Lung (tissue), 12 donors: ENCODE results near the gene DDX41. TPM values are rescaled to one million over a fixed set of nuclear protein-coding genes. Genes with fewer than 3 reads are reported as not detected.

Source experiments
- ATAC-seq: fragments of 200-7000 bp; cut with Tn5 transposase; one replicate; pipeline ENCODE4 v1.9.1; 2020; ENCODE audit warnings: moderate number of reproducible peaks; ENCODE audit not compliant: insufficient read depth, low FRiP score
- DNase-seq, 3 donors: peaks; one replicate each; pipeline ENCODE4 v3.0.0-alpha.2; 2013 to 2017
- H3K27ac ChIP-seq, 2 donors: one replicate each; pipeline ENCODE4 v1.5.1; 2013; ENCODE audit warnings: mild to moderate bottlenecking in 2 of 2, moderate library complexity in 2 of 2, control low read depth in 1 of 2, inconsistent platforms in 1 of 2, low read depth in 1 of 2, low read length in 1 of 2
- H3K27me3 ChIP-seq, 3 donors: one replicate each; pipeline ENCODE4 v1.5.1; 2013; ENCODE audit warnings: low read length in 2 of 3; ENCODE audit not compliant: control insufficient read depth in 3 of 3, insufficient read depth in 3 of 3
- H3K36me3 ChIP-seq, 4 donors: one replicate each; pipeline ENCODE4 v1.5.1; 2013; ENCODE audit warnings: low read length in 4 of 4, mild to moderate bottlenecking in 1 of 4, moderate library complexity in 1 of 4; ENCODE audit not compliant: control insufficient read depth in 4 of 4, insufficient read depth in 4 of 4
- H3K4me1 ChIP-seq, 5 donors: one replicate each; pipeline ENCODE4 v1.5.1; 2013; ENCODE audit warnings: low read length in 5 of 5, mild to moderate bottlenecking in 2 of 5, moderate library complexity in 1 of 5; ENCODE audit not compliant: control insufficient read depth in 5 of 5, insufficient read depth in 5 of 5
- H3K4me3 ChIP-seq: one replicate; pipeline ENCODE4 v1.5.1; 2013; ENCODE audit warnings: mild to moderate bottlenecking, control low read depth, moderate library complexity
- H3K9ac ChIP-seq, 2 donors: one replicate each; pipeline ENCODE4 v1.5.1; 2013; ENCODE audit warnings: low read length in 2 of 2, control low read depth in 1 of 2; ENCODE audit not compliant: insufficient read depth in 1 of 2
- H3K9me3 ChIP-seq, 4 donors: one replicate each; pipeline ENCODE4 v1.5.1; 2013; ENCODE audit warnings: low read length in 3 of 4, mild to moderate bottlenecking in 1 of 4, moderate library complexity in 1 of 4; ENCODE audit not compliant: control insufficient read depth in 4 of 4, insufficient read depth in 3 of 4
- WGBS, 2 donors: extraction: QIAGEN DNeasy Blood & Tissue Kit; methylation state at CpG; one replicate each; pipeline ENCODE4 v1.1.7; 2013; 5-methylcytosine and 5-hydroxymethylcytosine counted together
- polyA plus RNA-seq, 2 donors: library from polyadenylated mRNA; stranded (reverse); fragments of 200-250 nt; gene quantifications; one replicate each; pipeline ENCODE4 v1.2.1, GENCODE V29; 2013
- total RNA-seq, 2 donors: library from RNA; depleted of rRNA in 1 of 2; stranded (reverse); fragments of >200 nt in 1 of 2; gene quantifications; one replicate each; pipeline ENCODE4 v1.2.1, GENCODE V29; 2014 to 2021
- TF ChIP-seq, protein P1 (sequence below): IDR thresholded peaks from 2 replicates; pipeline ENCODE4 v1.5.1; 2012; ENCODE audit warnings: mild to moderate bottlenecking; ENCODE audit errors: control extremely low read depth, extremely low read depth
- donor health status: control.
- donor health status: control.
- donor health status: Bipolar disorder and iron deficiency.
- donor health status: healthy.
- donor health status: DM: yes; HTN: yes; CAD: no.

DDX41 gene
- total and polyA plus RNA-seq, 4 donors: 63.2 to 110 (median 73.6) TPM

DNA sequence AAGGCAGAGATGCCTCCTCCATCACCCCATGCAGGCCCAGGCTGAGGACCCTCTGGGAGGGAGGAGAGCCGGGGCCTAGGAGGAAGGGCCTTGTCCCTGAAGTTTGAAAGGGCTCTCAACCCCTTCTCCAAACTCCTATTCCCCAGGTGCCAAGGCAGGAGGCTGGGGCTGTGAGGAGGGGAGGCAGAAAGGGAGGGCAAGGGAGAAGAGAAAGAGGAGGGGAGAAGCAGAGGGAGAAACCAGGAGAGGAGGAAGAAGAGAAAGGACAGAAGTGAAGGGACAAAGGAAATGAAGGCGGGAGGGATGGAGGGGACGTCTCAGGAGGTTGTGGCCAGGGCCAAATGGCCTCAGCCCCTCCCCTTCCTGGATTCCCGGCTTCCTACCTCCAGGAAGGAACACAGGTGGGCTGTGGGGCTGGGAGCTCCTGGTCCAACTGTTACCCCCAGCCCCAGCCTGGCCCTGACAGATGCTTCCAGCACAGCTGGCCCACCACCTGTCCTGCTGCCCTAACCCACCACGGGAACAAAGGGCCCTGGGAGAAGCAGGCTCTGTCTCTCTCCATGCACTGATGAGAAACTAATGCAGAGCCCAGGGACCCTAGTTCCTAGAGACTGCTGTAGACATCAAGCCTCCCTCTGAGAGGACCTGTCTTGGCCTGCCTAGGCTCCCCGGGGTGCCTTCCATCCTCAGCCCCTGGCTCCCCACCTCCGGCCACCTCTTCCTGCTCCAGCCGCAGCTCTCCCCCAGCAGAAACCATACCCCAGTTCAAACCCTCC, 46.8 kb downstream of the DDX41 start:
- no peak overlapping the region for H3K4me3 ChIP-seq
- DNase-seq: no peak
- no peak for ATAC-seq
- H3K9ac ChIP-seq: no peak overlapping the region
- peaks cover 0 to 35% (median 12%) of the 10 kb centered on the region in 5 donors for H3K4me1 ChIP-seq
- peaks cover 0 to 36% (median 18%) of the 10 kb centered on the region in 4 donors for H3K36me3 ChIP-seq
- H3K27me3 ChIP-seq: no peaks in the 10 kb centered on the region
- peaks cover 0 to 4% (median 0%) of the 10 kb centered on the region in 4 donors for H3K9me3 ChIP-seq
- 71 to 81% methylated on average over 8 of the region's 8 CpGs for WGBS, 2 donors
- H3K27ac ChIP-seq: no peak overlapping the region
- TF ChIP-seq, protein P1, sequence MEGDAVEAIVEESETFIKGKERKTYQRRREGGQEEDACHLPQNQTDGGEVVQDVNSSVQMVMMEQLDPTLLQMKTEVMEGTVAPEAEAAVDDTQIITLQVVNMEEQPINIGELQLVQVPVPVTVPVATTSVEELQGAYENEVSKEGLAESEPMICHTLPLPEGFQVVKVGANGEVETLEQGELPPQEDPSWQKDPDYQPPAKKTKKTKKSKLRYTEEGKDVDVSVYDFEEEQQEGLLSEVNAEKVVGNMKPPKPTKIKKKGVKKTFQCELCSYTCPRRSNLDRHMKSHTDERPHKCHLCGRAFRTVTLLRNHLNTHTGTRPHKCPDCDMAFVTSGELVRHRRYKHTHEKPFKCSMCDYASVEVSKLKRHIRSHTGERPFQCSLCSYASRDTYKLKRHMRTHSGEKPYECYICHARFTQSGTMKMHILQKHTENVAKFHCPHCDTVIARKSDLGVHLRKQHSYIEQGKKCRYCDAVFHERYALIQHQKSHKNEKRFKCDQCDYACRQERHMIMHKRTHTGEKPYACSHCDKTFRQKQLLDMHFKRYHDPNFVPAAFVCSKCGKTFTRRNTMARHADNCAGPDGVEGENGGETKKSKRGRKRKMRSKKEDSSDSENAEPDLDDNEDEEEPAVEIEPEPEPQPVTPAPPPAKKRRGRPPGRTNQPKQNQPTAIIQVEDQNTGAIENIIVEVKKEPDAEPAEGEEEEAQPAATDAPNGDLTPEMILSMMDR: no peak

DNA sequence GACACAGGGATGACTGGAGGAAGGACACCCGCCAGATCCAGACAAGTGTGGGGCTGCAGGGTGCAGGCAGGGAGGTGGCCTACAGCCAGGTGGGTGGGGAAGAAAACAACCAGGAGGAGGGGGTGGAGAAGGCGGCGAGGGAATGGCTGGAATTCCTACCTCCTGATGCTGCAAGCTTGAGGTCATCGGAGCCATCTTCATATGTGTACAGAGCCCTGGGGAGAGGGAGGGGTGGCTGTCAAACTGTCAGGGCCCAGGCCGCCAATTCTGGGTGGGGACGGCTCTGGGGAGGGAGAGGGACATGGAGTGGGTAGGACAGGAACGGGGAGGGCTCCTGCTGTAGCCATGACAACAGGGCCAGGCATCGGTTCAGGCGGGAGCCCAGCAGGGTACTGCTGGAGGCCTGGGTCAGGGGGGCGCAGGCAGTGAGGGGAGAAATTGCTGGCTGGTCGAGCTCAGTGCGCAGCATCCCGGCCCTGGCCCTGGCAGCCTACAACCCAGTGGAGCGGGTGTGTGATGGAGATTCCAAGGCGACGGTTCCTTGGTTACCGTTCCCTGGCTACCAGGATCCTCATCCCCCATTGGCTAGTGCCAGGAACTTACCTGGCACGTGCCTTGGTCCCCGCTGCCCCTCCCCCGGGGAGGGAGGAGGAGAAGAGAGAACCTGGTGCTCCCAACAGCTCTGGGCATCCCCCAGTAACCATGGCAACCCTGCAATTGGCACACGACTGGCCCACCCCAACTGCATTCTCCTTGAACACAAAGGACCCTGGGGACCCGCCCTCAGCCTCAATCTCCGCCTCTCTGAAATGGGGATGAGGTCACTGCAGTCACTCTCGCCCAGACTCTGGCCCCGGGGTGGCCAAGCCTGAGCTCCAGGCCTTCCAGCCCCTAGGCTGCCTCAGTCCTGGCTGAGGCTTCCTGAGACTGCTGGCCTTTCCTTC, 47.8 kb downstream of the DDX41 start:
- Histone ChIP-seq H3K9ac (no peak overlapping the region), H3K27ac (no peak overlapping the region), H3K9me3 (peaks cover 0 to 4% (median 0%) of the 10 kb centered on the region in 4 donors), H3K27me3 (no peaks in the 10 kb centered on the region), H3K4me3 (no peak overlapping the region), H3K36me3 (peaks cover 0 to 36% (median 18%) of the 10 kb centered on the region in 4 donors), H3K4me1 (peaks cover 0 to 25% (median 10%) of the 10 kb centered on the region in 5 donors)
- no peak for ATAC-seq
- 77 to 87% methylated on average over 24 of the region's 25 CpGs for WGBS, 2 donors
- no peak for DNase-seq
- TF ChIP-seq, protein P1: no peak

DNA sequence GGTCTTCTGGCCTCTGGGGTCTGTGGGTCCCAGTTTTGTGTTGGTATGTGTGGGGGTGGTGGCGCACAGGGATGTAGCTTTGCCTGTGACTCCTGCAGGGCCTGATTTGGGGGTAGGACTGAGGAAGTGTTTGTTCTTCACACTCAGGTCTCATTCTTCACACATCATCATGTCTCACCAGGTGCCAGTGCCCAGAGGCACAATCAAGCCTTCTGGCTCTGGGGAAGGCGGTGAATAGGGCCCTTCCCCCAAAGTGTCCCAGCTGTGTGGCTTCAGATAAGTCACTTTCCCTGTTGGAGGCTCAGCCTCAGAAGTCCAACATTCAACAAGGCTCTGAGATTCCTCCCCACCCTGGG, 48.5 kb downstream of the DDX41 start:
- peaks cover 0 to 36% (median 20%) of the 10 kb centered on the region in 4 donors for H3K36me3 ChIP-seq
- peaks cover 0 to 4% (median 0%) of the 10 kb centered on the region in 4 donors for H3K9me3 ChIP-seq
- no peak overlapping the region for H3K4me3 ChIP-seq
- no peak overlapping the region for H3K9ac ChIP-seq
- H3K27ac ChIP-seq: no peak overlapping the region
- TF ChIP-seq, protein P1: no peak
- ATAC-seq (no peak), DNase-seq (no peak)
- H3K4me1 ChIP-seq: peaks cover 0 to 25% (median 10%) of the 10 kb centered on the region in 5 donors
- WGBS, 2 donors: 93 to 100% methylated on average over 2 of the region's 2 CpGs
- H3K27me3 ChIP-seq: no peaks in the 10 kb centered on the region
